NCI-H146 treated with DMSO at 0.1 percent for 48 hours (cell line): Measurements from ENCODE around the gene MMP10.
"Not testable (repeated sequence)": the region's sequence is repeated elsewhere in the genome, so short reads cannot be mapped to it uniquely, and the experiment has no call there.

Experiments
- DNase-seq: peaks from one replicate; lab custom pipeline; 2025; ENCODE audit not compliant: unreplicated experiment; lab: John Stamatoyannopoulos, UW

Gene MMP10

DNA sequence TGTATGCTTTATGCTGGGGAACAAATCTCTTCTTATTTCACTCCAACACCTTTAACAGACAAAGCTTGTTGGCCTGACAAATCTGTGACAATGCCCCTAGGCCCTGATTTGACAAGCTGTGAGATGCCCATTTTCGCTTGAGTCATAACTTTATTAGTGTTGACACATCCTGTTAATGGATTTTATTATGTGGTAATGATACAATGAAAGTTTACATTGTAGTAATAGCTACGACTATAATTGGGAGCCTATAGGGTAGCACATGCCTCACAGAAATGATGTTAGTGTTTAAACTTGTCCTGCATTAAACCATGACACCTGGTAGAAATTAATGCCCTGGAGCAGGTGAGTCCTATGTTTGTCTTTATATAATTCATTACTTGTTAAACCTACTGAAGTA lies 3.3 kb upstream of the MMP10 start:
- no peak for DNase-seq

DNA sequence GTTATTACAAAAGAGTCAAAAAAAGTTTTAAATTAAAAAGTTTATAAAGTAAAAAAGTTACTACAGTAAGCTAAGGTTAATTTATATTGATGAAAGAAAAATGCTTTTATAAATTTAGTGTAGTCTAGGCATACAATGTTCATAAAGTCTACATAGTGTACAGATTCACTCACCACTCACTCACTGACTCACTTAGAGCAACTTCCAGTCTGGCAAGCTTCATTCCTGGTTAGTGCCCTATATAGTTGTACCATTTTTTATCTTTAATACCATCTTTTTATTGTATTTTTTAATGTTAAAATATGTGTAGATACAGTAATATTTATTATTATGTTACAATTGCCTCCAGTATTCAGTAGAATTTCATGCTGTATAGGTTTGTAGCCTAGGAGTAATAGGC lies 2.6 kb upstream of the MMP10 start:
- no peak for DNase-seq

- no peak for DNase-seq
Observed at GRCh38 chr11:102781676-102782075, 1.2 kb upstream of the MMP10 start.

- no peak for DNase-seq
Observed at GRCh38 chr11:102776454-102776853, 4.0 kb downstream of the MMP10 start.

DNA sequence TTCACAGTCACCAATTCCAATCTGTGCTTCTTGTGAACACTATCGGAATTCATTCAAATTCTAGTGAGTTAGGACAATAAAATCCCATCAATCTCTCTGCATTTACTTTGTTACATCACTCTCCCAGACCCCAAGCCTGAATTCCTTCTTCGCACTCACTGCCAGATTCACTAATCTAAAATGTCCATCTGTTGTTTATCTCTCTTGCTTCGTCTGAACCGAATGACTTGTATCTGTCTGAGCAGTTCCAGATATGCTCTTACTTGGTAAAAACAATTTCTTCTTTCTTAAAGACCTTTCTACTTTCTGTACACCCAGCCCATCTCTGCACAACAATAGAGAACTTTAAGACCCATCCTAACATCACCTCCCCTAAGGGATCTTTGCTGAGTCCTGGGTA lies 7.0 kb downstream of the MMP10 start:
- DNase-seq, result no peak

DNA sequence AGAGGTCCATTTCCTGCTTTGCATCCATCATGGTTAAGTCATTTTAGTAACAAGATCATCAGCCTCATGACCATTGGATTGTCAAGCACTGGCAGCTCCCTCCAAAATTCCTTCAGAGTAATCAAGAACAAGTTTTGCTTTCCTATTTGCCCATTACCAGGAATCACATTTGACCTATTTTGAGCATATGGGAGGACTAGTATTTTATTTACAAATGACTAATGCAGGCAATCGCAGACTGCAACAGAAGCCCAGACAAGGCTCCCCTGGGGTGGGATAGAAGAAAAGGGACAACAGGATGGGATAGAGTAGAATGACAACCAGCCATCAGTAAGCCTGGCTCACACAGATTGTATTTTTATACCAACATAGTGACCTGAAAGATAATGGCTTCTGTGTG lies 9.1 kb downstream of the MMP10 start:
- no peak for DNase-seq

DNA sequence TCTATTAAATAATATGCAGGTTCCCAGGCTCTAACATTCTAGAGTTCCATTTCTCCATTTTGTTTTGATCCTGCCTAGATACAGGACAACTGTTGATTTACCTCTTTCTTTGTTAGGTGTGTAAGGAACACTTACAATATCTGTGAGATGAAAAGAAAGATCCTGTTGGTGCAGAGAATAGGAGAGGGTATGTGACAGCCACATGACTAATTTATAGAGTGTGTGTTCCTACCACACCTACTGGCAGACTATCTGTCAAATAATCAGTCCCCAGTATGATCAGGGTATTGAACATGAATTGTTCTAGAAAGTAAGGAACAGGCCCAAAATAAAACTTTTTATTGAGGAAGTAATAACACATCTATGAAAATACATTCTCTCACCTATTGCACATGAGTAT lies 10.2 kb downstream of the MMP10 start:
- DNase-seq, result no peak

GRCh38 chr11:102767800-102768199 lies 12.6 kb downstream of the MMP10 start:
- no peak for DNase-seq

DNA sequence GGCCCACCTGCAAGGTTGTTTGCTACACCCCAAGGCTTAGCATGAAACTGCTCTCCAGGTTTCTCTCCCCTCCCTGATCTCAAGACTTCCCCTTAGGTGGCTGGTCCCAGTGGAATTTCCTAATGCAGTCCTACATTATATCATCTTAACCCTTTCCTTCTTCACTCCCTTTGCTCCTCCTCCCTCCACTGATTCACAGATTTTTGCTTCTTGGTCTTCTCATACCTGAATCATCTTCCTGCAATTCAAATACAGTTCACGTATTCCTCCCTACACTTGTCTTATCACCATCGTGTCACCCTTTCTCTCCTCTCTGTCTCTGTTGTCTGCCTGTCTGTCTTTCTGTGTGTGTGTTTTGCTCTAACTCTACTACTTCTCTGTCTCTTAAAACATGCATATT lies 17.0 kb downstream of the MMP10 start:
- no peak for DNase-seq

- DNase-seq, result no peak
Observed at GRCh38 chr11:102762361-102762767, 18.1 kb downstream of the MMP10 start.

- DNase-seq, result no peak
Observed at GRCh38 chr11:102761646-102762238, 18.7 kb downstream of the MMP10 start.

- DNase-seq, result no peak
Observed at GRCh38 chr11:102760344-102761035, 19.9 kb downstream of the MMP10 start.

GRCh38 chr11:102757823-102758549 lies 22.4 kb downstream of the MMP10 start:
- no peak for DNase-seq

- no peak for DNase-seq
Observed at GRCh38 chr11:102753267-102753666, 27.2 kb downstream of the MMP10 start.

- no peak for DNase-seq
Observed at GRCh38 chr11:102751673-102752072, 28.8 kb downstream of the MMP10 start.

DNA sequence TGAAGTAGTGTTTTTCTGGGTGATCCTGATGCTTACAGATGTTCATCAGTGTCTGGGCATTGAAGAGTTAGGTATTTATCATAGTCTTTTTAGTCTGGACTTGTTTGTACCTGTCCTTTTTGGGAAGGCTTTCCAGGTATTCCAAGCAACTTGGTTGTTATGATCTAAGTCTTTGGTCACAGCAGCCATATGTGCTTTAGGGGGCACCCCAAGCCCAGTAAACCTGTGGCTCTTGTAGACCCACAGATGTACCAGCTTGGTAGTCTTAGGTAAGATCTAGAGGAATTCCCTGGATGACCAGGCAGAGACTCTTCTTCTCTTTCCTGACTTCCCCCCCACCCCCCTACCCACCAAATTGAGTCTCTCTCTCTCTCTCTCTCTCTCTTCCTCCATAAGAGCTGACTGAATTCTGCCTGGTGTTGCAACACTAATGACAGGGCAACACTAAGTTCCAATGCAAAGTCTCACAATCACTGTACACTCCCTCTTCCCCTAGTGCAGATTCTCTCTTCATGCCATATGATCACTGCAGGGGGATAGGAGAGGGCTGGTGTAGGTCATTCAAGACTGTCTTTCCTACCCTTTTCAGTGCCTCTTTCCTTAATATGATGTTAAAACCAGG lies 31.2 kb downstream of the MMP10 start:
- no peak for DNase-seq

DNA sequence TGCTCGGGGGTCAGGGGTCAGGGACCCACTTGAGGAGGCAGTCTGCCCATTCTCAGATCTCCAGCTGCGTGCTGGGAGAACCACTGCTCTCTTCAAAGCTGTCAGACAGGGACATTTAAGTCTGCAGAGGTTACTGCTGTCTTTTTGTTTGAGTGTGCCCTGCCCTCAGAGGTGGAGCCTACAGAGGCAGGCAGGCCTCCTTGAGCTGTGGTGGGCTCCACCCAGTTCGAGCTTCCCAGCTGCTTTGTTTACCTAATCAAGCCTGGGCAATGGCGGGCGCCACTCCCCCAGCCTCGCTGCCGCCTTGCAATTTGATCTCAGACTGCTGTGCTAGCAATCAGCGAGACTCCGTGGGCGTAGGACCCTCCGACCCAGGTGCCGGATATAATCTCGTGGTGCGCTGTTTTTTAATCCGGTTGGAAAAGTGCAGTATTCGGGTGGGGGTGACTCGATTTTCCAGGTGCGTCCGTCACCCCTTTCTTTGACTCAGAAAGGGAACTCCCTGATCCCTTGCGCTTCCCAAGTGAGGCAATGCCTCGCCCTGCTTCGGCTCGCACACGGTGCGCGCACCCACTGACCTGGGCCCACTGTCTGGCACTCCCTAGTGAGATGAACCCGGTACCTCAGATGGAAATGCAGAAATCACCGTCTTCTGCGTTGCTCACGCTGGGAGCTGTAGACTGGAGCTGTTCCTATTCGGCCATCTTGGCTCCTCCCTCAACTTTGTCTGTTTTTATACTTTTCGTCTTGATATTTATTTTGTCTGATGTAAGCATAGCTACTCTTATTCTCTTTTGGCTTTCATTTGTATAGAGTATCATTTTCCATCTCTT lies 33.5 kb downstream of the MMP10 start:
- DNase-seq, result not testable (repeated sequence)

GRCh38 chr11:102734650-102735049 lies 45.8 kb downstream of the MMP10 start:
- DNase-seq, result no peak

DNA sequence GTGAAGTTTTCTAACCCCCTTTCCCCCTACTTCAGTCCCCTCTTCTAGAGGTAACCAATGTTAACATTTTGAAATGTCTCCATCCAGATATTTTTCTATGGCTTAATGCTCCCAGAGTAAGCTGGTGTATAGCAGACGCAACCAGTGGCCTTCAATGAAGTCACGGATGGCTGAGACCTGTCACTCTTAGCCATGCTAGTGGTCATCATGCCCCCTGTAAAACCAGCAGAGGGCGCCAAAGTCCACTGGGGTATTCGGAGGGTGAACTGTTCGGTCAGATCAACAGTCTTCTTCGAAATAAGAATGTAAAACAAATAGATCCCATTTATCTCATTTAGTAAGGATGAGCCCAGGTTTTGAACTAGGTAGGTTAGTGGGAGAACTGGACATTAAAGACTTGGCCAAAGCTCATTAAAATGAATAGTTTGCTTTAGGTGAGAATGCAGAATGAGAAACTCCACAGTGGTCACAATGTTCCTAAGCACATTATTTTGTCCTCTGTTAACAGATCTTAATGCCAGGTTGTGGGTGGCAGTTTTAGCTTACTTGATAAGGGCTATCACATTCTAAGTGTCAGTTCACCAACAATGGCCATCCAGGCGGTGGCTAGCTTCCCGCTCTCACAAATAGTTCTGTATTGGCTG lies 47.1 kb downstream of the MMP10 start:
- no peak for DNase-seq

DNA sequence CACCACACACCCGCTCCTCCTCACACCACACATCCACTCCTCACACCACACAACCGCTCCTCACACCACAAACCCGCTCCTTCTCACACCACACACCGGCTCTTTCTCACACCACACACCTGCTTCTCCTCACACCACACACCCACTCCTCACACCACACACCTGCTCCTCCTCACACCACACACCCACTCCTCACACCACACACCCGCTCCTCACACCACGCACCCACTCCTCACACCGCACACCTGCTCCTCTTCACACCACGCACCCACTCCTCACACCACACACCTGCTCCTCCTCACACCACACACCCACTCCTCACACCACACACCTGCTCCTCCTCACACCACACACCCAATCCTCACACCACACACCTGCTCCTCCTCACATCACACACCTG lies 49.5 kb downstream of the MMP10 start:
- DNase-seq, result not testable (repeated sequence)
